Measurements from ENCODE around the gene CSF1R. TPM values are rescaled to one million over a fixed set of nuclear protein-coding genes. Genes with fewer than 3 reads are reported as not detected.

Gene CSF1R
- polyA plus RNA-seq, 1 of the 3 experiments (the other 2 are of a cell fraction), result 0.25 TPM

DNA sequence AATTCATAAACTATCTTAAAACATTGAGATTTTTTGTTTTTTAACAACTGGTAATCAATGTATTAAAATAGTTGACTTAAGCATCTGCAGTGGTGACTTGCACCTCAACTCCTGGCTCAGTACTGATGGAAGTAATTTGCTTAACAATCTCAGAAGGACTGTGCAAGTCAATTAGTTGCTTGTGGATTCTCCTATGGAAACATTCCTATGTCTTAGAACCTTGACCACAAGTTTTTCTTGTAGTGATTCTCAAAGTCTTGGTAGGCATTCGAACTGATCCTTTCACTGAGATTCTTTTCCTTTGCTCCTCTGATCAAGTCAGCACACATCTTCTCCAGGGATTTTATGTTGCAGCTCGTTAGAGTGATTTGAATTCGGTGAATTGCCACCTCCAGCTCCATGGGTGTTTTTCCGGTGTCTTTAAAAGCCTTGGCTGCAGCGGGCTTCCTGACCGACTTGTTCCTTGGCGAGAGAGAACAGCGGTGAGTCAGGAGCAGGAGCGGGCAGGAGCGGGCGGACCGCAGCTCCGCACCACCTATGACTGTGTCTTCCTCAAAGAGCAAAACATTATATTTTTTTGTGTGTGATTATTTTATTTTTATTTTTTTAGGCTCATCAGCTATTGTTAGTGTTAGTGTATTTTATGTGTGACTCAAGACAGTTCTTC lies 64.7 kb downstream of the CSF1R start:
- Histone ChIP-seq H4K20me1 (ENCODE audit: insufficient read depth) (0 out of 2 replicates have a peak, but pooled peaks cover 3% of the 10 kb centered on the region), H3K4me2 (peak overlapping the region; percentile 64), H3K36me3 (replicated peaks in 1 of 2; ENCODE audit: control insufficient read depth in 1 of 2, insufficient read depth in 2 of 2, low read length in 1 of 2) (peaks cover 61 to 64% of the 10 kb centered on the region in 2 experiments), H3K9me3 (0 out of 2 replicates have a peak, but pooled peaks cover under 1% of the 10 kb centered on the region), H3K4me1 (ENCODE audit: control insufficient read depth in 1 of 2, insufficient read depth in 2 of 2, low read depth in 1 of 2, low read length in 1 of 2) (peaks cover 0 to 53% of the 10 kb centered on the region in 2 experiments; a peak in 3 of 4 replicates), H3K27me3 (ENCODE audit: insufficient read depth) (no peaks in the 10 kb centered on the region), H3F3A (replicated peaks; ENCODE audit: insufficient read depth) (peaks cover 53% of the 10 kb centered on the region), H3K27ac (ENCODE audit: low read depth in 2 of 2, low read length in 1 of 2) (peak overlapping the region; percentile 82 to 94), H3K4me3 (ENCODE audit: low read depth in 2 of 2, low read length in 1 of 2) (peak overlapping the region in 1 of 2 experiments; percentile 39; a peak in 3 of 4 replicates), H3K79me2 (ENCODE audit: insufficient read depth) (peaks cover 23% of the 10 kb centered on the region), H2AFZ (ENCODE audit: low read depth) (no peak overlapping the region), H3K9ac (peak overlapping the region; percentile 56; the same call in 1 of the 2 replicates), H3K9me2 (no peaks in the 10 kb centered on the region)
- no peak for DNase-seq
- ChIA-PET CTCF (interaction anchor here (1.1 to 1.3 kb wide), 3 partner anchors 16 to 113 kb away, joined by 3 to 4 read pairs (median 3); no protein-coding TSS in a partner anchor), POLR2A (interaction anchor here (0.7 kb wide), 1 partner anchor 21 kb away, joined by 3 read pairs; the partner anchor contains the start of genes HMGXB3 and TIGD6)
- 27% methylated on average over 13 of the region's 13 CpGs for WGBS (ENCODE audit: low lambda C conversion rate)
- TF ChIP-seq, protein P1, sequence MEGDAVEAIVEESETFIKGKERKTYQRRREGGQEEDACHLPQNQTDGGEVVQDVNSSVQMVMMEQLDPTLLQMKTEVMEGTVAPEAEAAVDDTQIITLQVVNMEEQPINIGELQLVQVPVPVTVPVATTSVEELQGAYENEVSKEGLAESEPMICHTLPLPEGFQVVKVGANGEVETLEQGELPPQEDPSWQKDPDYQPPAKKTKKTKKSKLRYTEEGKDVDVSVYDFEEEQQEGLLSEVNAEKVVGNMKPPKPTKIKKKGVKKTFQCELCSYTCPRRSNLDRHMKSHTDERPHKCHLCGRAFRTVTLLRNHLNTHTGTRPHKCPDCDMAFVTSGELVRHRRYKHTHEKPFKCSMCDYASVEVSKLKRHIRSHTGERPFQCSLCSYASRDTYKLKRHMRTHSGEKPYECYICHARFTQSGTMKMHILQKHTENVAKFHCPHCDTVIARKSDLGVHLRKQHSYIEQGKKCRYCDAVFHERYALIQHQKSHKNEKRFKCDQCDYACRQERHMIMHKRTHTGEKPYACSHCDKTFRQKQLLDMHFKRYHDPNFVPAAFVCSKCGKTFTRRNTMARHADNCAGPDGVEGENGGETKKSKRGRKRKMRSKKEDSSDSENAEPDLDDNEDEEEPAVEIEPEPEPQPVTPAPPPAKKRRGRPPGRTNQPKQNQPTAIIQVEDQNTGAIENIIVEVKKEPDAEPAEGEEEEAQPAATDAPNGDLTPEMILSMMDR (IDR thresholded peaks at IDR 0.05), result no peak
- peak; percentile 20; the same call in 1 of the 2 replicates for TF ChIP-seq TAF1 (IDR thresholded peaks at IDR 0.05; ENCODE audit: borderline replicate concordance, low read depth, low read length)
- no peak for TF ChIP-seq GABPA (IDR thresholded peaks at IDR 0.05; ENCODE audit: low read depth)

DNA sequence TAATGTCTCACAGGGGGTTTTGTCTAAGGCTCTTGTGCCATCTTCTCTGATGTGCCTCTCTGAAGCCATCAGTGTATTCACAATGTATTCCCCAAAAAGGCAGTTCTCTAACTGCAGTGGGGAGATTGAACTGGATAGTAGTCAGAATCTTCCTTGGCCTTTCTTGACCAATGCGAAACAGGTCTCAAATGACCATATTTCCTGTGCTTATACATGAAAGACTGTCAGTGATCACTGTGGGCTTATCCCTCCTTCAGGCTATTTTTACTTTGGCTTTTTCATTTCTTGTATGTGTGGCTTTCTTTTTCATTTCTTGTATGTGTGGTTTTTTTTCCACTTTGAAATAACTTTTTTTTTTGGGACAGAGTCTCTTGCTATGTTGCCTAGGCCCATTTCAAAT lies 66.1 kb downstream of the CSF1R start:
- TF ChIP-seq RFX5 (IDR thresholded peaks at IDR 0.05; ENCODE audit: low read length), result no peak
- TF ChIP-seq, protein P2, sequence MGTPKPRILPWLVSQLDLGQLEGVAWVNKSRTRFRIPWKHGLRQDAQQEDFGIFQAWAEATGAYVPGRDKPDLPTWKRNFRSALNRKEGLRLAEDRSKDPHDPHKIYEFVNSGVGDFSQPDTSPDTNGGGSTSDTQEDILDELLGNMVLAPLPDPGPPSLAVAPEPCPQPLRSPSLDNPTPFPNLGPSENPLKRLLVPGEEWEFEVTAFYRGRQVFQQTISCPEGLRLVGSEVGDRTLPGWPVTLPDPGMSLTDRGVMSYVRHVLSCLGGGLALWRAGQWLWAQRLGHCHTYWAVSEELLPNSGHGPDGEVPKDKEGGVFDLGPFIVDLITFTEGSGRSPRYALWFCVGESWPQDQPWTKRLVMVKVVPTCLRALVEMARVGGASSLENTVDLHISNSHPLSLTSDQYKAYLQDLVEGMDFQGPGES (IDR thresholded peaks at IDR 0.05; ENCODE audit: low read depth, low read length), result no peak
- no peak for TF ChIP-seq MEF2A (IDR thresholded peaks at IDR 0.05; ENCODE audit: borderline replicate concordance, low read depth)
- no peak for TF ChIP-seq NRF1 (IDR thresholded peaks at IDR 0.05; ENCODE audit: low read depth, low read length)
- TF ChIP-seq RCOR1 (IDR thresholded peaks at IDR 0.05; ENCODE audit: low read length), result no peak
- TF ChIP-seq RXRA (IDR thresholded peaks at IDR 0.05; ENCODE audit: borderline replicate concordance, low read depth), result no peak
- no peak for TF ChIP-seq JUND (IDR thresholded peaks at IDR 0.05)
- TF ChIP-seq EP300 (IDR thresholded peaks at IDR 0.05; ENCODE audit: borderline replicate concordance in 1 of 2, low read depth in 1 of 2, low read length in 1 of 2), result no peak
- no peak for TF ChIP-seq POLR2AphosphoS5 (IDR thresholded peaks at IDR 0.05; ENCODE audit: low read depth, low read length)
- no peak for TF ChIP-seq FOXJ3 (CRISPR knock-in tag; IDR thresholded peaks at IDR 0.05)
- no peak for TF ChIP-seq ELF1 (IDR thresholded peaks at IDR 0.05)
- TF ChIP-seq, protein P1 (IDR thresholded peaks at IDR 0.05), result no peak
- TF ChIP-seq RAD21 (IDR thresholded peaks at IDR 0.05; ENCODE audit: low read length), result no peak
- TF ChIP-seq MXI1 (IDR thresholded peaks at IDR 0.05; ENCODE audit: low read depth, low read length), result no peak
- no peak for TF ChIP-seq TCF12 (IDR thresholded peaks at IDR 0.05)
- TF ChIP-seq GATA2 (CRISPR knock-in tag; IDR thresholded peaks at IDR 0.05), result no peak
- TF ChIP-seq SMC3 (IDR thresholded peaks at IDR 0.05; ENCODE audit: low read depth, low read length), result no peak
- TF ChIP-seq YY1 (IDR thresholded peaks at IDR 0.05; ENCODE audit: low read depth), result no peak
- no peak for TF ChIP-seq FOSL2 (IDR thresholded peaks at IDR 0.05; ENCODE audit: borderline replicate concordance, low read depth)
- H3K27ac ChIP-seq (ENCODE audit: low read depth in 2 of 2, low read length in 1 of 2), result peak overlapping the region in 1 of 2 experiments; percentile 94; a peak in 3 of 4 replicates
- H3K4me3 ChIP-seq (ENCODE audit: low read depth in 2 of 2, low read length in 1 of 2), result no peak overlapping the region
- H3K79me2 ChIP-seq (ENCODE audit: insufficient read depth), result peaks cover 32% of the 10 kb centered on the region
- 0 out of 2 replicates have a peak, but pooled peaks cover 3% of the 10 kb centered on the region for H4K20me1 ChIP-seq (ENCODE audit: insufficient read depth)
- peaks cover 62 to 64% of the 10 kb centered on the region in 2 experiments for H3K36me3 ChIP-seq (replicated peaks in 1 of 2; ENCODE audit: control insufficient read depth in 1 of 2, insufficient read depth in 2 of 2, low read length in 1 of 2)
- peaks cover 65% of the 10 kb centered on the region for H3F3A ChIP-seq (replicated peaks; ENCODE audit: insufficient read depth)
- no peak overlapping the region for H2AFZ ChIP-seq (ENCODE audit: low read depth)
- H3K9ac ChIP-seq, result no peak overlapping the region
- DNase-seq, result no peak
- ChIA-PET POLR2A (no interaction called here), CTCF (interaction anchor here (0.8 kb wide), 1 partner anchor 17 kb away, joined by 3 read pairs; no protein-coding TSS in a partner anchor)
- H3K9me3 ChIP-seq, result peaks cover 12% of the 10 kb centered on the region; the same call in 1 of the 2 replicates
- H3K4me2 ChIP-seq, result no peak overlapping the region
- H3K4me1 ChIP-seq (ENCODE audit: control insufficient read depth in 1 of 2, insufficient read depth in 2 of 2, low read depth in 1 of 2, low read length in 1 of 2), result peaks cover 0 to 53% of the 10 kb centered on the region in 2 experiments; a peak in 3 of 4 replicates
- no peaks in the 10 kb centered on the region for H3K27me3 ChIP-seq (ENCODE audit: insufficient read depth)
- 100% methylated on average over 1 of the region's 1 CpG for WGBS (ENCODE audit: low lambda C conversion rate)
- no peaks in the 10 kb centered on the region for H3K9me2 ChIP-seq
